ENCODE results near the gene ASB1. TPM values are rescaled to one million over a fixed set of nuclear protein-coding genes. Genes with fewer than 3 reads are reported as not detected.

Gene ASB1
- total and polyA plus RNA-seq, 2 donors (not counting 1 experiment from before 2014, with no cell fraction given): 19.3 to 40.6 TPM

- no peak overlapping the region for H3K4me3 ChIP-seq (replicated peaks in 1 of 4; ENCODE audit: control extremely low read depth in 1 of 4, insufficient read depth in 1 of 4, low read depth in 3 of 4, low read length in 4 of 4)
- no peaks in the 10 kb centered on the region for H4K20me1 ChIP-seq (ENCODE audit: control insufficient read depth, extremely low read depth, insufficient read depth, low read length)
- no peaks in the 10 kb centered on the region for H3K27me3 ChIP-seq (ENCODE audit: control insufficient read depth, insufficient read depth, low read length)
- TF ChIP-seq EZH2 (IDR thresholded peaks at IDR 0.05; ENCODE audit: low read length, missing control alignments): no peak
- TF ChIP-seq, protein P1, sequence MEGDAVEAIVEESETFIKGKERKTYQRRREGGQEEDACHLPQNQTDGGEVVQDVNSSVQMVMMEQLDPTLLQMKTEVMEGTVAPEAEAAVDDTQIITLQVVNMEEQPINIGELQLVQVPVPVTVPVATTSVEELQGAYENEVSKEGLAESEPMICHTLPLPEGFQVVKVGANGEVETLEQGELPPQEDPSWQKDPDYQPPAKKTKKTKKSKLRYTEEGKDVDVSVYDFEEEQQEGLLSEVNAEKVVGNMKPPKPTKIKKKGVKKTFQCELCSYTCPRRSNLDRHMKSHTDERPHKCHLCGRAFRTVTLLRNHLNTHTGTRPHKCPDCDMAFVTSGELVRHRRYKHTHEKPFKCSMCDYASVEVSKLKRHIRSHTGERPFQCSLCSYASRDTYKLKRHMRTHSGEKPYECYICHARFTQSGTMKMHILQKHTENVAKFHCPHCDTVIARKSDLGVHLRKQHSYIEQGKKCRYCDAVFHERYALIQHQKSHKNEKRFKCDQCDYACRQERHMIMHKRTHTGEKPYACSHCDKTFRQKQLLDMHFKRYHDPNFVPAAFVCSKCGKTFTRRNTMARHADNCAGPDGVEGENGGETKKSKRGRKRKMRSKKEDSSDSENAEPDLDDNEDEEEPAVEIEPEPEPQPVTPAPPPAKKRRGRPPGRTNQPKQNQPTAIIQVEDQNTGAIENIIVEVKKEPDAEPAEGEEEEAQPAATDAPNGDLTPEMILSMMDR (conservative IDR thresholded peaks at IDR 0.05 in 1 of 2, IDR thresholded peaks at IDR 0.05 in 1 of 2; ENCODE audit: low read depth in 1 of 2, low read length in 2 of 2): no peak
- no peak overlapping the region for H3K4me2 ChIP-seq (ENCODE audit: extremely low read depth, insufficient read depth, low read length)
- H3K36me3 ChIP-seq (ENCODE audit: control insufficient read depth, insufficient read depth, low read length): no peaks in the 10 kb centered on the region
- H2AFZ ChIP-seq (ENCODE audit: low read length): no peak overlapping the region
- no peaks in the 10 kb centered on the region for H3K4me1 ChIP-seq (ENCODE audit: control insufficient read depth, extremely low read depth, insufficient read depth, low read length)
- H3K27ac ChIP-seq (ENCODE audit: insufficient read depth, low read length): no peak overlapping the region
- no peak overlapping the region for H3K9ac ChIP-seq (ENCODE audit: insufficient read depth, low read length)
- no peaks in the 10 kb centered on the region for H3K79me2 ChIP-seq (ENCODE audit: control insufficient read depth, insufficient read depth, low read length)
- no peaks in the 10 kb centered on the region for H3K9me3 ChIP-seq (ENCODE audit: control insufficient read depth, insufficient read depth, low read depth, low read length)
- no peak for DNase-seq (ENCODE audit: low read depth in 2 of 2)
Observed at GRCh38 chr2:238408615-238409340, 17.9 kb upstream of the ASB1 start.

- Histone ChIP-seq H3K27me3 (ENCODE audit: control insufficient read depth, insufficient read depth, low read length) (no peaks in the 10 kb centered on the region), H3K4me3 (replicated peaks in 1 of 4; ENCODE audit: control extremely low read depth in 1 of 4, insufficient read depth in 1 of 4, low read depth in 3 of 4, low read length in 4 of 4) (no peak overlapping the region), H3K79me2 (ENCODE audit: control insufficient read depth, insufficient read depth, low read length) (no peaks in the 10 kb centered on the region), H2AFZ (ENCODE audit: low read length) (no peak overlapping the region), H3K9me3 (ENCODE audit: control insufficient read depth, insufficient read depth, low read depth, low read length) (no peaks in the 10 kb centered on the region), H3K4me2 (ENCODE audit: extremely low read depth, insufficient read depth, low read length) (no peak overlapping the region), H3K4me1 (ENCODE audit: control insufficient read depth, extremely low read depth, insufficient read depth, low read length) (no peaks in the 10 kb centered on the region), H4K20me1 (ENCODE audit: control insufficient read depth, extremely low read depth, insufficient read depth, low read length) (no peaks in the 10 kb centered on the region), H3K9ac (ENCODE audit: insufficient read depth, low read length) (no peak overlapping the region), H3K36me3 (ENCODE audit: control insufficient read depth, insufficient read depth, low read length) (no peaks in the 10 kb centered on the region), H3K27ac (ENCODE audit: insufficient read depth, low read length) (no peak overlapping the region)
- TF ChIP-seq, protein P1 (conservative IDR thresholded peaks at IDR 0.05 in 1 of 2, IDR thresholded peaks at IDR 0.05 in 1 of 2; ENCODE audit: low read depth in 1 of 2, low read length in 2 of 2): no peak
- TF ChIP-seq EZH2 (IDR thresholded peaks at IDR 0.05; ENCODE audit: low read length, missing control alignments): no peak
- DNase-seq (ENCODE audit: low read depth in 2 of 2): no peak
Observed at GRCh38 chr2:238409341-238410199, 17.2 kb upstream of the ASB1 start.

- DNase-seq (ENCODE audit: low read depth in 2 of 2): no peak
- no peak for TF ChIP-seq EZH2 (IDR thresholded peaks at IDR 0.05; ENCODE audit: low read length, missing control alignments)
- TF ChIP-seq, protein P1 (conservative IDR thresholded peaks at IDR 0.05 in 1 of 2, IDR thresholded peaks at IDR 0.05 in 1 of 2; ENCODE audit: low read depth in 1 of 2, low read length in 2 of 2): no peak
- Histone ChIP-seq H3K4me3 (replicated peaks in 1 of 4; ENCODE audit: control extremely low read depth in 1 of 4, insufficient read depth in 1 of 4, low read depth in 3 of 4, low read length in 4 of 4) (no peak overlapping the region), H3K9me3 (ENCODE audit: control insufficient read depth, insufficient read depth, low read depth, low read length) (no peaks in the 10 kb centered on the region), H3K4me1 (ENCODE audit: control insufficient read depth, extremely low read depth, insufficient read depth, low read length) (no peaks in the 10 kb centered on the region), H3K27me3 (ENCODE audit: control insufficient read depth, insufficient read depth, low read length) (no peaks in the 10 kb centered on the region), H2AFZ (ENCODE audit: low read length) (no peak overlapping the region), H3K36me3 (ENCODE audit: control insufficient read depth, insufficient read depth, low read length) (no peaks in the 10 kb centered on the region), H3K4me2 (ENCODE audit: extremely low read depth, insufficient read depth, low read length) (no peak overlapping the region), H4K20me1 (ENCODE audit: control insufficient read depth, extremely low read depth, insufficient read depth, low read length) (no peaks in the 10 kb centered on the region), H3K79me2 (ENCODE audit: control insufficient read depth, insufficient read depth, low read length) (no peaks in the 10 kb centered on the region), H3K27ac (ENCODE audit: insufficient read depth, low read length) (no peak overlapping the region), H3K9ac (ENCODE audit: insufficient read depth, low read length) (no peak overlapping the region)
Observed at GRCh38 chr2:238412067-238412767, 14.5 kb upstream of the ASB1 start.
